ENCODE results near the gene SNAP25. TPM values are rescaled to one million over a fixed set of nuclear protein-coding genes. Genes with fewer than 3 reads are reported as not detected.

The SNAP25 gene
- total RNA-seq, 1 donor from 2014 or later, result 5.6 TPM

- TF ChIP-seq POLR2A (IDR thresholded peaks at IDR 0.05) (no peak), CTCF (IDR thresholded peaks at IDR 0.05) (no peak), POLR2AphosphoS5 (IDR thresholded peaks at IDR 0.05; ENCODE audit: insufficient read depth in 1 of 2, low read depth in 1 of 2) (no peak)
- no peaks in the 10 kb centered on the region for H3K27me3 ChIP-seq
- intact Hi-C loops (cut with DNase I), result no loop called here
- H3K36me3 ChIP-seq, result no peaks in the 10 kb centered on the region
- peaks cover 21% of the 10 kb centered on the region for H3K4me1 ChIP-seq
- H3K4me3 ChIP-seq, result no peak overlapping the region
- H3K9me3 ChIP-seq, result no peaks in the 10 kb centered on the region
- no peak for DNase-seq (ENCODE audit: extremely low spot score in 2 of 2)
- no peak overlapping the region for H3K27ac ChIP-seq
Observed at GRCh38 chr20:10221021-10221420, 2.4 kb downstream of the SNAP25 start.

- no peak overlapping the region for H3K4me3 ChIP-seq
- TF ChIP-seq POLR2A (IDR thresholded peaks at IDR 0.05) (no peak), POLR2AphosphoS5 (IDR thresholded peaks at IDR 0.05; ENCODE audit: insufficient read depth in 1 of 2, low read depth in 1 of 2) (no peak), CTCF (IDR thresholded peaks at IDR 0.05) (no peak)
- H3K27ac ChIP-seq, result no peak overlapping the region
- DNase-seq (ENCODE audit: extremely low spot score in 2 of 2), result no peak
- no peaks in the 10 kb centered on the region for H3K4me1 ChIP-seq
- H3K9me3 ChIP-seq, result no peaks in the 10 kb centered on the region
- H3K27me3 ChIP-seq, result no peaks in the 10 kb centered on the region
- H3K36me3 ChIP-seq, result no peaks in the 10 kb centered on the region
- intact Hi-C loops (cut with DNase I), result no loop called here
Observed at GRCh38 chr20:10225439-10226060, 6.9 kb downstream of the SNAP25 start.

- H3K4me1 ChIP-seq, result no peaks in the 10 kb centered on the region
- TF ChIP-seq POLR2A (IDR thresholded peaks at IDR 0.05) (no peak), POLR2AphosphoS5 (IDR thresholded peaks at IDR 0.05; ENCODE audit: insufficient read depth in 1 of 2, low read depth in 1 of 2) (no peak), CTCF (IDR thresholded peaks at IDR 0.05) (no peak)
- no peaks in the 10 kb centered on the region for H3K27me3 ChIP-seq
- no peak for DNase-seq (ENCODE audit: extremely low spot score in 2 of 2)
- no peaks in the 10 kb centered on the region for H3K9me3 ChIP-seq
- H3K4me3 ChIP-seq, result no peak overlapping the region
- intact Hi-C loops (cut with DNase I), result no loop called here
- no peaks in the 10 kb centered on the region for H3K36me3 ChIP-seq
- no peak overlapping the region for H3K27ac ChIP-seq
Observed at GRCh38 chr20:10228330-10228729, 9.7 kb downstream of the SNAP25 start.

- no peaks in the 10 kb centered on the region for H3K27me3 ChIP-seq
- DNase-seq (ENCODE audit: extremely low spot score in 2 of 2), result no peak
- H3K4me1 ChIP-seq, result no peaks in the 10 kb centered on the region
- H3K9me3 ChIP-seq, result no peaks in the 10 kb centered on the region
- TF ChIP-seq CTCF (IDR thresholded peaks at IDR 0.05) (no peak), POLR2A (IDR thresholded peaks at IDR 0.05) (no peak), POLR2AphosphoS5 (IDR thresholded peaks at IDR 0.05; ENCODE audit: insufficient read depth in 1 of 2, low read depth in 1 of 2) (no peak)
- H3K36me3 ChIP-seq, result no peaks in the 10 kb centered on the region
- no peak overlapping the region for H3K27ac ChIP-seq
- H3K4me3 ChIP-seq, result no peak overlapping the region
- intact Hi-C loops (cut with DNase I), result no loop called here
Observed at GRCh38 chr20:10231290-10231689, 12.7 kb downstream of the SNAP25 start.

All from vagina (tissue), 2 donors.